GM12892 (cell line): Measurements from ENCODE around the gene ADCY1.

Source experiments
- POLR2A ChIP-seq: IDR thresholded peaks from 2 replicates; pipeline ENCODE4 v1.6.1; 2011; ENCODE audit warnings: low read depth, low read length, control low read depth
- POLR2AphosphoS5 ChIP-seq: IDR thresholded peaks from 2 replicates; pipeline ENCODE4 v1.6.1; 2011; ENCODE audit warnings: low read depth, low read length, control low read depth
- TAF1 ChIP-seq: IDR thresholded peaks from 2 replicates; pipeline ENCODE4 v1.6.1; 2011; ENCODE audit warnings: low read depth, mild to moderate bottlenecking, control low read depth, low read length, borderline replicate concordance

- TF ChIP-seq POLR2A, result peak; percentile 56; the same call in 1 of the 2 replicates
- TF ChIP-seq TAF1, result no peak
- TF ChIP-seq POLR2AphosphoS5, result peak; percentile 72
These were observed 147.8 kb downstream of the ADCY1 start for GRCh38 chr7:45721686-45722598.
